Naive B cell (primary cell): ENCODE measurements around the gene B3GALT5. TPM values are rescaled to one million over a fixed set of nuclear protein-coding genes. Genes with fewer than 3 reads are reported as not detected.
"Not testable (repeated sequence)": the region's sequence is repeated elsewhere in the genome, so short reads cannot be mapped to it uniquely, and the experiment has no call there.

Experiments used
- ATAC-seq, 2 donors: fragments of 150-1000 bp; cut with Tn5 transposase; 2 replicates each; pipeline ENCODE4 v1.10.0; 2021; ENCODE audit warnings: low read depth in 2 of 2, mild to moderate bottlenecking in 2 of 2, moderate library complexity in 2 of 2
- DNase-seq: peaks from one replicate; pipeline ENCODE4 v3.0.0; 2022
- H3K27ac Mint-ChIP-seq, 6 donors: one replicate each; pipeline ENCODE4 v1.8.0; 2020 to 2022; ENCODE audit warnings: mild to moderate bottlenecking in 6 of 6, mixed read lengths in 6 of 6, moderate library complexity in 5 of 6, inconsistent platforms in 2 of 6
- H3K27me3 Mint-ChIP-seq, 3 donors: one replicate each; pipeline ENCODE4 v1.8.0; 2021 to 2022; ENCODE audit warnings: mixed read lengths in 3 of 3, mild to moderate bottlenecking in 1 of 3
- H3K36me3 Mint-ChIP-seq, 2 donors: one replicate each; pipeline ENCODE4 v1.8.0; 2020 to 2022; ENCODE audit warnings: mixed read lengths in 2 of 2, inconsistent platforms in 1 of 2, mild to moderate bottlenecking in 1 of 2
- H3K4me1 Mint-ChIP-seq, 3 donors: one replicate each; pipeline ENCODE4 v1.8.0; 2020 to 2022; ENCODE audit warnings: mixed read lengths in 3 of 3, inconsistent platforms in 1 of 3, mild to moderate bottlenecking in 1 of 3, moderate library complexity in 1 of 3
- H3K4me3 Mint-ChIP-seq, 8 donors: one replicate each; pipeline ENCODE4 v1.8.0; 2020 to 2022; ENCODE audit warnings: mild to moderate bottlenecking in 8 of 8, mixed read lengths in 8 of 8, moderate library complexity in 8 of 8, inconsistent platforms in 2 of 8
- H3K9me3 Mint-ChIP-seq, 7 donors: one replicate each; pipeline ENCODE4 v1.8.0; 2020 to 2022; ENCODE audit warnings: mixed read lengths in 7 of 7, mild to moderate bottlenecking in 5 of 7, inconsistent platforms in 2 of 7, moderate library complexity in 1 of 7
- polyA plus RNA-seq, 6 donors: library from polyadenylated mRNA; unstranded; fragments of 300-500 nt; fragmentation: Illumina TruSeq; gene quantifications; one replicate each; pipeline ENCODE4 v1.2.3, GENCODE V29; 2021; ENCODE audit warnings: low read depth in 6 of 6

B3GALT5 gene
- polyA plus RNA-seq, 6 donors from 2014 or later, result not detected

DNA sequence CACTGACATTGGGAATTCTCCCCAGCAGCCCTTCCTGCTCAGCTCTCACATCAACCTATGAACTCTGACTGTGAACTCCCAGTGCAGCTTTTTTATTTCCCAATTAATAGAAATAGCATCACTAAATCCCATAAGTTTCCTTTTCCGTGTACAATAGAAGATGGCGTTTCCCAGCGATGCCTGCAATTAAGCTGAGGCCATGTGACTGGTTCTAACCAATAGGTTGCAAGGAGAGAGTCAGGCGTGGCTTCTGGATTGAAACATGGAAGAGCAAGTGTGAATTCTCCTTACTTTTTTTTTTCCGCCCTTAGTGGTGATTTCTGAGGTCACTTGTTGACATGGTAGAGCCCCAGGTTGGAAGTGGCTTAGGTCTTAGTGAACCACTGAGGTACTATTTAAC, 73.3 kb downstream of the B3GALT5 start:
- H3K36me3 Mint-ChIP-seq, result no peaks in the 10 kb centered on the region
- no peak overlapping the region for H3K27ac Mint-ChIP-seq
- peaks cover 0 to 2% (median 0%) of the 10 kb centered on the region in 3 donors for H3K27me3 Mint-ChIP-seq
- no peaks in the 10 kb centered on the region for H3K4me1 Mint-ChIP-seq
- no peak overlapping the region for H3K4me3 Mint-ChIP-seq
- ATAC-seq (no peak), DNase-seq (no peak)
- peaks cover 3 to 14% (median 7%) of the 10 kb centered on the region in 7 donors for H3K9me3 Mint-ChIP-seq

DNA sequence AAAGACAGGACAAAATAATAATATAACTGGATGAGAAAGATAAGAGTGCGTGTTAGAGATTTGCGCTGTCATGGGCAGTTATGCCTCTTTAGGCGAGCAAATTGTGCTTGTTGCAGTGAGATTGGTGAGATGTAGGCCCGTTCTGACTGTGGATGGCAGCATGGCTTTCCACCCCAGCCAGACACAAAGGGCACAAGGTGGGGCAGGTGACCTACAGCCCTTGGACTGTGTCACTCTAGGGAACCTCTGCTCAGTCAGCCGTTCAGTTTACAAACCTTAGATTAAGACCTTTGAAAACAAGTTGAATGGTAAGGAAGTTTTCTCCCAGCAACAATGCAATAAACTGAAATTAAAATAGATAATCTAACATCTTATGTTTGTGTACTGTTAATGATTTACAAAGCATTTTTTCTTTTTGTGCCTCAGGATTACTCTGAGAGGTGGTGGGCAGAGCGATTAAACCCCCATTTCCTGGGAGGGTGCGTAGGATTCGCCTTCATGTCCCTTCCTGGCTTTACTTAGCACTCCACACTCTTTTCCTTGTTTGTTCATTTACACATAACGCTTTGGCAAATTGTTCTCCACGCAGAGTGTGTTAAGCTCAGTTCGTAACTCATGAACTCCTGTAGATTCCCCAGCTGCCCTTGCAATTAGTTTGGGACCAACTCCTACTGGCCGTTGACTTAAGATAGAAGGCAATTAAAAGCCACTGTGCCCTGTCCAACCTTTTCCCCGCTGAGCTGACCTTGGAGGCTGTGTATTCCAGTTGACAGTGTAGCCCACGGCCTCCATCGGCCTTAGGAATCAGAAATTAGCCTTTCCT, 74.1 kb downstream of the B3GALT5 start:
- DNase-seq (no peak), ATAC-seq (no peak)
- H3K4me3 Mint-ChIP-seq, result no peak overlapping the region
- peaks cover 0 to 4% (median 0%) of the 10 kb centered on the region in 3 donors for H3K27me3 Mint-ChIP-seq
- H3K36me3 Mint-ChIP-seq, result no peaks in the 10 kb centered on the region
- peaks cover 3 to 14% (median 7%) of the 10 kb centered on the region in 7 donors for H3K9me3 Mint-ChIP-seq
- H3K4me1 Mint-ChIP-seq, result no peaks in the 10 kb centered on the region
- H3K27ac Mint-ChIP-seq, result no peak overlapping the region

DNA sequence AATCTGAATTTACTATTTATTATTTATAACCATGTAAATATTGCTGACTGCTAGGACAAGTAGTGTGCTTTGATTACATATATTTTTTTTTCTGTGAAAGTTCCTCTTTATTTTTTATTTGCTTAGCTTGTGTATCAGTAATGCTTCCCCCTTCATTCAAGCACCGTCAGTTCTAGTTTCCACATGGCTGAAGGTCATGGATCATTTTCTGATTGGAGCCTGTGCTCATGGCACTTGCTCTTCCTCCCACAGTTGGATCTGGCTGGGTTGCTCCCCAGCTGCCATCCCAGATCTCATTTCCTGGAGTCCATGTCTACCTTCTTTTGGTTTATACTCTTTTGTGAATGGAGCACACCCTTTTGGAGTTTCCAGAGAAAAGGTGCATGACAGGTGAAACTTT, 75.3 kb downstream of the B3GALT5 start:
- H3K4me1 Mint-ChIP-seq, result no peaks in the 10 kb centered on the region
- H3K27me3 Mint-ChIP-seq, result peaks cover 4 to 12% (median 6%) of the 10 kb centered on the region in 3 donors
- ATAC-seq (no peak), DNase-seq (no peak)
- no peaks in the 10 kb centered on the region for H3K36me3 Mint-ChIP-seq
- peaks cover 5 to 12% (median 7%) of the 10 kb centered on the region in 7 donors for H3K9me3 Mint-ChIP-seq
- H3K4me3 Mint-ChIP-seq, result no peak overlapping the region
- H3K27ac Mint-ChIP-seq, result peak overlapping the region in 1 of 6 donors; percentile 27

- not testable (repeated sequence) for H3K4me1 Mint-ChIP-seq, ATAC-seq, H3K4me3 Mint-ChIP-seq, DNase-seq, H3K27ac Mint-ChIP-seq, H3K36me3 Mint-ChIP-seq, H3K9me3 Mint-ChIP-seq
- peaks cover 4 to 12% (median 10%) of the 10 kb centered on the region in 3 donors for H3K27me3 Mint-ChIP-seq
Measured at GRCh38 chr21:39689860-39690259, 77.1 kb downstream of the B3GALT5 start.

DNA sequence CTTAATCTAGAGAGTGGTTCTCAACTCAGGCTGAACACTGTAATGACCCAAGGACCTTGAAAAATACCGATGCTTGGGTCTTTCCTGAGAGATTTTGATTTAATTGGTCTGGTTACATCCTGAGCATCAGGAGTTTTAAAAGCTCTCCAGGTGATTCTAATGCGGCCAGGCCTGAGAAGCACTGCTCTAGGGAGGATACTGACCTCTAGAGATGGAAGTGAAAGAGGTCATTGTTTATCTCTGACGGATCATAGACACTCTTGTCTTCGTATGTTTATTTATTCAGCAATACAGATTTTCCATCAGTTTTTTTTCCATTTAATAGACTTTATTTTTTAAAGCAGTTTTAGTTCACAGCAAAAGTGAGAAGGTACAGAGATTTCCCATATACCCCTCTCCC, 77.7 kb downstream of the B3GALT5 start:
- Mint-ChIP-seq H3K27ac (no peak overlapping the region), H3K4me3 (no peak overlapping the region), H3K9me3 (peaks cover 0 to 7% (median 0%) of the 10 kb centered on the region in 7 donors), H3K4me1 (no peaks in the 10 kb centered on the region), H3K27me3 (peaks cover 4 to 12% (median 10%) of the 10 kb centered on the region in 3 donors), H3K36me3 (no peaks in the 10 kb centered on the region)
- ATAC-seq, result no peak
- no peak for DNase-seq

GRCh38 chr21:39694750-39695149, 82.0 kb downstream of the B3GALT5 start:
- peak overlapping the region in 1 of 6 donors; percentile 3 for H3K27ac Mint-ChIP-seq

DNA sequence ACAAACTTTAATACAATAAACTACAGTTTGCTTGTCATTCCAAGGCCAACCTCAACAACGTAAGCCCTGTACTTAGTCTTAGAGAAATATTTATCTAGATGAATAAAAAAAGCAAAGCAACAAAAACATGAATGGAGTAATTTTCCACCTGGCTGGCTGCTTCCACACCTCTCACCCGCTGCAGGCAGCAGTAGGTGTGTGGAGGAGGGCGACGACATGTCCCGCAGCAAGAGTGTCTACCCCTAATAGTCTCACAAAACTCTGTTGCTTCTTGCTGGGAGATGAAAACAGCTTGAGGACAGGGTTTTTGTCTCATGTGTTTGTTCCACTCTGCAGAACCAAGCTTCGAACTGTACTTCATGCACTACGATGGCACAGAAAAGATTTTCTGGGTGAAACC, 83.5 kb downstream of the B3GALT5 start:
- Mint-ChIP-seq H3K27me3 (peaks cover 8 to 12% (median 10%) of the 10 kb centered on the region in 3 donors), H3K27ac (no peak overlapping the region), H3K36me3 (no peaks in the 10 kb centered on the region), H3K4me3 (no peak overlapping the region), H3K9me3 (peaks cover 0 to 6% (median 0%) of the 10 kb centered on the region in 7 donors), H3K4me1 (no peaks in the 10 kb centered on the region)
- ATAC-seq, result no peak
- DNase-seq, result no peak

More at GRCh38 chr21:39694750-39695149, 82.0 kb downstream of the B3GALT5 start:
- Mint-ChIP-seq H3K36me3 (no peaks in the 10 kb centered on the region), H3K4me3 (no peak overlapping the region), H3K4me1 (no peaks in the 10 kb centered on the region), H3K27me3 (peaks cover 4 to 15% (median 10%) of the 10 kb centered on the region in 3 donors), H3K9me3 (peaks cover 0 to 6% (median 0%) of the 10 kb centered on the region in 7 donors)
- no peak for ATAC-seq
- no peak for DNase-seq

DNA sequence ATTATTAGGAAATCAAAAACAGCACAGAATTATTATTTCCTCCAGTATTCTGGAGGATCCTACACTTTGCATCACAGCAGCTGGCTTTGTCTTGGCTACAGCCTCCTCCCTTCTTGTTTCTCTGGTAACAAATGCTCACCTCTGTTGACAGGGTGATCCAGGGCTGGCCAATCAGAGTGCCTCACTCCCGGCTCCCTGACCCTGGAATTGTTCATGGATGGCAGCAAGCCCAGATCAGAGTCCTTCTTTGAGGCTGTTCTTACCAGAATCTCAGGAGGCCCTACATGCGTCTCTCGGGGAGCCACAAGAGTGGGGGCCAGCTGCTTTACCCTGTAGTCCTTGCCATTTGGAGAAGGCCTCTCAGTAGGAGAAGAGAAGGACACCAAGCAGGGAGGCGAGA, 83.9 kb downstream of the B3GALT5 start:
- peaks cover 0 to 6% (median 0%) of the 10 kb centered on the region in 7 donors for H3K9me3 Mint-ChIP-seq
- no peaks in the 10 kb centered on the region for H3K36me3 Mint-ChIP-seq
- DNase-seq (no peak), ATAC-seq (no peak)
- H3K4me1 Mint-ChIP-seq, result no peaks in the 10 kb centered on the region
- no peak overlapping the region for H3K4me3 Mint-ChIP-seq
- peaks cover 8 to 12% (median 10%) of the 10 kb centered on the region in 3 donors for H3K27me3 Mint-ChIP-seq
- no peak overlapping the region for H3K27ac Mint-ChIP-seq

- H3K4me1 Mint-ChIP-seq, result no peaks in the 10 kb centered on the region
- DNase-seq (no peak), ATAC-seq (no peak)
- no peak overlapping the region for H3K27ac Mint-ChIP-seq
- H3K4me3 Mint-ChIP-seq, result no peak overlapping the region
- peaks cover 0 to 25% (median 12%) of the 10 kb centered on the region in 7 donors for H3K9me3 Mint-ChIP-seq
- H3K36me3 Mint-ChIP-seq, result no peaks in the 10 kb centered on the region
- H3K27me3 Mint-ChIP-seq, result peaks cover 4 to 10% (median 8%) of the 10 kb centered on the region in 3 donors
Measured at GRCh38 chr21:39700318-39700717, 87.6 kb downstream of the B3GALT5 start.

GRCh38 chr21:39703578-39703977, 90.8 kb downstream of the B3GALT5 start:
- Mint-ChIP-seq H3K27ac (no peak overlapping the region), H3K4me1 (no peaks in the 10 kb centered on the region), H3K9me3 (peaks cover 0 to 25% (median 12%) of the 10 kb centered on the region in 7 donors), H3K4me3 (no peak overlapping the region), H3K27me3 (peaks cover 8 to 20% (median 9%) of the 10 kb centered on the region in 3 donors), H3K36me3 (no peaks in the 10 kb centered on the region)
- DNase-seq, result no peak
- ATAC-seq, result no peak

DNA sequence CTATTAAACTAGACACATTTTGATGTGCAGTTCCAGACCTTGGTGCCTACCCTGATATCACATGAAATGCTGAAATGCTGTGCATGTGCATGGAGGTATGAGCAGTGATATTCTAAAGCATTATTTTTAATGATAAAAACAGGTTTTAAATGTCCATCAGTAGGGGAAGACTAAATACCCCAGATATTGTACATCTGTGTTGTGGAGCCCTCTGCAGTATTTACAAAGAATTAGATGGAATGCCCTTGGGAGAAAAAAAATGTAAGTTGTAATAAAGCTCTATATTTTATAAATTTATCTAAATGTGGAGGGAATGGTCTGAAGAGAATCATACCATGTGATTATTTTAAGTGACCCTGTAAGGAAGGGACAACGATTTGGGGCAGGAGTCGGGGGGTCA, 93.1 kb downstream of the B3GALT5 start:
- DNase-seq (no peak), ATAC-seq (no peak)
- peaks cover 0 to 25% (median 12%) of the 10 kb centered on the region in 7 donors for H3K9me3 Mint-ChIP-seq
- no peaks in the 10 kb centered on the region for H3K4me1 Mint-ChIP-seq
- no peak overlapping the region for H3K27ac Mint-ChIP-seq
- H3K27me3 Mint-ChIP-seq, result peaks cover 5 to 20% (median 8%) of the 10 kb centered on the region in 3 donors
- H3K4me3 Mint-ChIP-seq, result no peak overlapping the region
- H3K36me3 Mint-ChIP-seq, result no peaks in the 10 kb centered on the region

DNA sequence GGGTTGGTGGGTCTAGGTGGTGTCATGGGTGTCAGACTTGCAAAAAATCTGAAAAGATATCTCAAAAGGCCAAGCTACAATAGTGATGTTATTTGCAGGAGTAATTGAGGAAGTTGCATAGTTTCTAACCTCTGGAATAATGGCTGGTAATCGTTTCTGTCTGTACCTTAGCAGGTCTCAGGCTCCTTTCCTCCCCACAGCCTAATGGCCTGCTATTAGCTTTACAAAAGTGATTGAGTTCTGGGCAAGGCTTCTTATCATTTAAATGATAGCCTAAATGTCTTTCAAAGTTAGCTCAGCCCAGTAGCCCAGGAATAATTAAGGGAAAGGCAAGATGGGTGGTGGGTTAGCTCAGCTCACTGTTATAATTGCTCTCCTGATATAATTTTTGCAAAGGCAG, 94.6 kb downstream of the B3GALT5 start:
- no peaks in the 10 kb centered on the region for H3K4me1 Mint-ChIP-seq
- DNase-seq (no peak), ATAC-seq (no peak)
- peaks cover 5 to 20% (median 8%) of the 10 kb centered on the region in 3 donors for H3K27me3 Mint-ChIP-seq
- no peaks in the 10 kb centered on the region for H3K36me3 Mint-ChIP-seq
- H3K27ac Mint-ChIP-seq, result no peak overlapping the region
- peaks cover 0 to 25% (median 12%) of the 10 kb centered on the region in 7 donors for H3K9me3 Mint-ChIP-seq
- no peak overlapping the region for H3K4me3 Mint-ChIP-seq

DNA sequence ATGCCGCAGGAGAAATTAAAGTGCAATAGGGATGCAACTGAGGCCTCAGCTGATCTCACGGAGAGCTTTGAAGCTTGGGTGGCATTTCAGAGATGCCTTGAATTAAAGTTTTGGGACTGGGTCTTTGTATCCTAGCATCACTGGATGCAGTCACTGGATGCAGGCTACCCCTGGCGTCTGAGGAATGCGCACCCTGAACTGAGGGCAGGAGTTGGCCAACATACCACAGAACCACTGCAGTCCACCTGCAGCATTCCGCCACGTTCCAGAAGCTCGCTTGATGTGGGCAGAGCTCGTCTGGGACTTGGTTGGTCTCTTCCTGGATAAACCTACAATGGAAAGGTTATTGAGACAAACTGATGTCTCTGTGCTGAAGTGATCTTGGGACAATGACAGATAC, 98.1 kb downstream of the B3GALT5 start:
- H3K27ac Mint-ChIP-seq, result no peak overlapping the region
- H3K36me3 Mint-ChIP-seq, result no peaks in the 10 kb centered on the region
- peaks cover 5 to 18% (median 14%) of the 10 kb centered on the region in 3 donors for H3K27me3 Mint-ChIP-seq
- no peak overlapping the region for H3K4me3 Mint-ChIP-seq
- no peak for ATAC-seq
- H3K9me3 Mint-ChIP-seq, result no peaks in the 10 kb centered on the region
- H3K4me1 Mint-ChIP-seq, result no peaks in the 10 kb centered on the region
- DNase-seq, result no peak

GRCh38 chr21:39712273-39712672, 99.5 kb downstream of the B3GALT5 start:
- H3K9me3 Mint-ChIP-seq, result no peaks in the 10 kb centered on the region
- no peak overlapping the region for H3K27ac Mint-ChIP-seq
- peaks cover 0 to 25% (median 11%) of the 10 kb centered on the region in 3 donors for H3K27me3 Mint-ChIP-seq
- H3K36me3 Mint-ChIP-seq, result no peaks in the 10 kb centered on the region
- H3K4me3 Mint-ChIP-seq, result no peak overlapping the region
- no peaks in the 10 kb centered on the region for H3K4me1 Mint-ChIP-seq
- ATAC-seq (no peak), DNase-seq (no peak)
